Fibroblast of lung (primary cell): ENCODE results near the gene NMRK1. TPM values are rescaled to one million over a fixed set of nuclear protein-coding genes. Genes with fewer than 3 reads are reported as not detected.

Source experiments
- DNase-seq, 2 donors: peaks; one replicate each; pipeline versions ENCODE4 v3.0.0 to v3.0.0-alpha.2; 2010; ENCODE audit warnings: low read depth in 2 of 2
- H2AFZ ChIP-seq: 2 replicates; pipeline ENCODE4 v1.5.1; 2012; ENCODE audit warnings: low read length, control low read depth, inconsistent platforms
- H3K27ac ChIP-seq: 2 replicates; pipeline ENCODE4 v1.5.1; 2011; ENCODE audit warnings: low read length, control low read depth; ENCODE audit not compliant: insufficient read depth
- H3K27me3 ChIP-seq: 2 replicates; pipeline ENCODE4 v1.5.1; 2011; ENCODE audit warnings: mild to moderate bottlenecking, low read length; ENCODE audit not compliant: control insufficient read depth, insufficient read depth
- H3K36me3 ChIP-seq: 2 replicates; pipeline ENCODE4 v1.5.1; 2011; ENCODE audit warnings: low read length; ENCODE audit not compliant: control insufficient read depth, insufficient read depth
- H3K4me1 ChIP-seq: 2 replicates; pipeline ENCODE4 v1.5.1; 2011; ENCODE audit warnings: low read length; ENCODE audit not compliant: control insufficient read depth, insufficient read depth; ENCODE audit errors: extremely low read depth
- H3K4me2 ChIP-seq: 2 replicates; pipeline ENCODE4 v1.5.1; 2011; ENCODE audit warnings: low read length, control low read depth; ENCODE audit not compliant: insufficient read depth; ENCODE audit errors: extremely low read depth
- H3K4me3 ChIP-seq, 4 experiments: fragments of 200-600 bp in 1 of 4; sonication (generic) in 1 of 4; replicated peaks in 1 of 4; 2 replicates each; pipeline ENCODE4 v1.5.1; 2011 to 2016; ENCODE audit warnings: low read length in 4 of 4, low read depth in 3 of 4, mild to moderate bottlenecking in 3 of 4, control low read depth in 2 of 4, inconsistent platforms in 1 of 4, mixed read lengths in 1 of 4; ENCODE audit not compliant: insufficient read depth in 1 of 4; ENCODE audit errors: control extremely low read depth in 1 of 4
- H3K79me2 ChIP-seq: 2 replicates; pipeline ENCODE4 v1.5.1; 2012; ENCODE audit warnings: mild to moderate bottlenecking, low read length, inconsistent platforms; ENCODE audit not compliant: control insufficient read depth, insufficient read depth
- H3K9ac ChIP-seq: 2 replicates; pipeline ENCODE4 v1.5.1; 2011; ENCODE audit warnings: mild to moderate bottlenecking, low read length, control low read depth; ENCODE audit not compliant: insufficient read depth
- H3K9me3 ChIP-seq: 2 replicates; pipeline ENCODE4 v1.5.1; 2012; ENCODE audit warnings: low read depth, low read length; ENCODE audit not compliant: control insufficient read depth, insufficient read depth
- H4K20me1 ChIP-seq: 2 replicates; pipeline ENCODE4 v1.5.1; 2011; ENCODE audit warnings: low read length; ENCODE audit not compliant: control insufficient read depth, insufficient read depth; ENCODE audit errors: extremely low read depth
- EZH2 ChIP-seq: IDR thresholded peaks from 2 replicates; pipeline ENCODE4 v1.5.1; 2012; ENCODE audit warnings: low read length, control low read depth, mild to moderate bottlenecking; ENCODE audit errors: missing control alignments
- polyA plus RNA-seq, 2 donors: library from polyadenylated mRNA; depleted of rRNA in 1 of 2; stranded (reverse) in 1 of 2; unstranded in 1 of 2; fragments of >200 nt; gene quantifications; 2 replicates each; pipeline ENCODE4 v1.2.1, GENCODE V29; 2011 to 2012; ENCODE audit warnings: missing spikeins in 1 of 2
- total RNA-seq: library from RNA; depleted of rRNA; stranded (reverse); fragments of >200 nt; gene quantifications from 2 replicates; pipeline ENCODE4 v1.2.1, GENCODE V29; 2014
- TF ChIP-seq, protein P1 (sequence below), 2 donors: IDR thresholded peaks in 1 of 2; conservative IDR thresholded peaks in 1 of 2; 1 replicate in 1 of 2; 2 replicates in 1 of 2; pipeline ENCODE4 v1.5.1; 2011 to 2012; ENCODE audit warnings: low read length in 2 of 2, control low read depth in 1 of 2, inconsistent platforms in 1 of 2, low read depth in 1 of 2, mild to moderate bottlenecking in 1 of 2

NMRK1 gene
- total and polyA plus RNA-seq, 2 donors (not counting 1 experiment from before 2014, with no cell fraction given): 19.4 to 33.9 TPM

- no peak for DNase-seq
- Histone ChIP-seq H3K79me2 (peaks cover 4% of the 10 kb centered on the region), H2AFZ (no peak overlapping the region), H3K9me3 (no peaks in the 10 kb centered on the region), H3K9ac (no peak overlapping the region), H3K36me3 (no peaks in the 10 kb centered on the region), H3K4me1 (no peaks in the 10 kb centered on the region), H3K27me3 (no peaks in the 10 kb centered on the region), H3K4me3 (no peak overlapping the region), H3K27ac (no peak overlapping the region), H4K20me1 (no peaks in the 10 kb centered on the region), H3K4me2 (no peak overlapping the region)
- no peak for TF ChIP-seq EZH2
- TF ChIP-seq, protein P1, sequence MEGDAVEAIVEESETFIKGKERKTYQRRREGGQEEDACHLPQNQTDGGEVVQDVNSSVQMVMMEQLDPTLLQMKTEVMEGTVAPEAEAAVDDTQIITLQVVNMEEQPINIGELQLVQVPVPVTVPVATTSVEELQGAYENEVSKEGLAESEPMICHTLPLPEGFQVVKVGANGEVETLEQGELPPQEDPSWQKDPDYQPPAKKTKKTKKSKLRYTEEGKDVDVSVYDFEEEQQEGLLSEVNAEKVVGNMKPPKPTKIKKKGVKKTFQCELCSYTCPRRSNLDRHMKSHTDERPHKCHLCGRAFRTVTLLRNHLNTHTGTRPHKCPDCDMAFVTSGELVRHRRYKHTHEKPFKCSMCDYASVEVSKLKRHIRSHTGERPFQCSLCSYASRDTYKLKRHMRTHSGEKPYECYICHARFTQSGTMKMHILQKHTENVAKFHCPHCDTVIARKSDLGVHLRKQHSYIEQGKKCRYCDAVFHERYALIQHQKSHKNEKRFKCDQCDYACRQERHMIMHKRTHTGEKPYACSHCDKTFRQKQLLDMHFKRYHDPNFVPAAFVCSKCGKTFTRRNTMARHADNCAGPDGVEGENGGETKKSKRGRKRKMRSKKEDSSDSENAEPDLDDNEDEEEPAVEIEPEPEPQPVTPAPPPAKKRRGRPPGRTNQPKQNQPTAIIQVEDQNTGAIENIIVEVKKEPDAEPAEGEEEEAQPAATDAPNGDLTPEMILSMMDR (conservative IDR thresholded peaks at IDR 0.05 in 1 of 2, IDR thresholded peaks at IDR 0.05 in 1 of 2; ENCODE audit: low read depth in 1 of 2, low read length in 2 of 2): no peak
Observed at GRCh38 chr9:75017378-75017777, 70.6 kb downstream of the NMRK1 start.

GRCh38 chr9:75013735-75014134 is 74.2 kb downstream of the NMRK1 start:
- no peaks in the 10 kb centered on the region for H3K27me3 ChIP-seq

More at GRCh38 chr9:75013735-75014134, 74.2 kb downstream of the NMRK1 start:
- Histone ChIP-seq H3K4me2 (no peak overlapping the region), H3K4me1 (no peaks in the 10 kb centered on the region), H3K27ac (no peak overlapping the region), H3K79me2 (no peaks in the 10 kb centered on the region), H3K36me3 (no peaks in the 10 kb centered on the region), H3K4me3 (no peak overlapping the region), H4K20me1 (no peaks in the 10 kb centered on the region), H3K9me3 (no peaks in the 10 kb centered on the region), H2AFZ (no peak overlapping the region), H3K9ac (no peak overlapping the region)
- no peak for TF ChIP-seq EZH2
- TF ChIP-seq, protein P1 (conservative IDR thresholded peaks at IDR 0.05 in 1 of 2, IDR thresholded peaks at IDR 0.05 in 1 of 2; ENCODE audit: low read depth in 1 of 2, low read length in 2 of 2): no peak
- no peak for DNase-seq

Other genes starting within 250 kb of the NMRK1 start
- under 0.01 TPM in 2 replicates for gene TRPM6, start 200.2 kb downstream of the NMRK1 start, total RNA-seq
- gene TRPM6, start 200.2 kb downstream of the NMRK1 start, polyA plus RNA-seq: 0.01 and 0.02 TPM in 2 replicates
- gene C9orf40, start 135.2 kb downstream of the NMRK1 start, total RNA-seq: 3.3 and 4.5 TPM in 2 replicates
- gene C9orf40, start 135.2 kb downstream of the NMRK1 start, polyA plus RNA-seq: 3.0 and 4.4 TPM in 2 replicates
- 21.3 and 23.0 TPM in 2 replicates for gene CARNMT1, start 59.9 kb downstream of the NMRK1 start, total RNA-seq
- gene CARNMT1, start 59.9 kb downstream of the NMRK1 start, polyA plus RNA-seq: 13.5 and 23.2 TPM in 2 replicates
- 33.6 and 49.9 TPM in 2 replicates for gene OSTF1, start 359 bp upstream of the NMRK1 start, total RNA-seq
- gene OSTF1, start 359 bp upstream of the NMRK1 start, polyA plus RNA-seq: 36.0 and 48.4 TPM in 2 replicates